ENCODE measurements around the gene CEACAM6.

CEACAM6 gene

DNA sequence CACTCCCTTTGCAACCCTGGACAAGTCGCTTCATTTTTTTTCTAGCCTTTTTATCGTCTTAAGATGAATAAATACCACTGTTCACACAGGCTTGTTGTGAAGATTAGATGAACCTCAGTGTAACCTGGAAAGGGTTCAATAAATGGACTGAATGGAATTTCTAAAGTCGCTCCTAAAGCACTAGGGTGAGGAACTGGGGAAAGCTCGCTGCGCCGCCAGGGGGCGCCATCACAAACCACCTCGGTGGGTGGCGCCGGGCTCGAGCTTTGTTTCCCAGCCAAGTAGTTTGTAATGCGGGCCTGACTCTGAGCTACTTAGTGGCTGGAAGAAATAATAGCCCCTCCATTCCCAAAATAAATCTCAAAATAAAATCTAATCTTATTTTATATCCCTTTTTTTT lies 2.2 kb upstream of the CEACAM6 start:
- TF ChIP-seq EZH2 (IDR thresholded peaks at IDR 0.05; ENCODE audit: borderline replicate concordance, low read length), result no peak
- TF ChIP-seq, protein P1, sequence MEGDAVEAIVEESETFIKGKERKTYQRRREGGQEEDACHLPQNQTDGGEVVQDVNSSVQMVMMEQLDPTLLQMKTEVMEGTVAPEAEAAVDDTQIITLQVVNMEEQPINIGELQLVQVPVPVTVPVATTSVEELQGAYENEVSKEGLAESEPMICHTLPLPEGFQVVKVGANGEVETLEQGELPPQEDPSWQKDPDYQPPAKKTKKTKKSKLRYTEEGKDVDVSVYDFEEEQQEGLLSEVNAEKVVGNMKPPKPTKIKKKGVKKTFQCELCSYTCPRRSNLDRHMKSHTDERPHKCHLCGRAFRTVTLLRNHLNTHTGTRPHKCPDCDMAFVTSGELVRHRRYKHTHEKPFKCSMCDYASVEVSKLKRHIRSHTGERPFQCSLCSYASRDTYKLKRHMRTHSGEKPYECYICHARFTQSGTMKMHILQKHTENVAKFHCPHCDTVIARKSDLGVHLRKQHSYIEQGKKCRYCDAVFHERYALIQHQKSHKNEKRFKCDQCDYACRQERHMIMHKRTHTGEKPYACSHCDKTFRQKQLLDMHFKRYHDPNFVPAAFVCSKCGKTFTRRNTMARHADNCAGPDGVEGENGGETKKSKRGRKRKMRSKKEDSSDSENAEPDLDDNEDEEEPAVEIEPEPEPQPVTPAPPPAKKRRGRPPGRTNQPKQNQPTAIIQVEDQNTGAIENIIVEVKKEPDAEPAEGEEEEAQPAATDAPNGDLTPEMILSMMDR (IDR thresholded peaks at IDR 0.05; ENCODE audit: low read length), result peak; percentile 77
- no peaks in the 10 kb centered on the region for H3K4me1 ChIP-seq (ENCODE audit: insufficient read depth, low read length, severe bottlenecking)
- H3F3A ChIP-seq (ENCODE audit: insufficient read depth, low read length), result no peaks in the 10 kb centered on the region
- H3K27me3 ChIP-seq (ENCODE audit: insufficient read depth, low read length), result 0 out of 2 replicates have a peak, but pooled peaks cover 6% of the 10 kb centered on the region
- H4K20me1 ChIP-seq (ENCODE audit: insufficient read depth, low read length), result no peaks in the 10 kb centered on the region
- no peaks in the 10 kb centered on the region for H3K9me2 ChIP-seq (ENCODE audit: low read depth, low read length)
- H3K79me2 ChIP-seq (ENCODE audit: insufficient read depth, low read length), result no peaks in the 10 kb centered on the region
- no peak overlapping the region for H2AFZ ChIP-seq (ENCODE audit: low read length)
- H3K4me2 ChIP-seq (ENCODE audit: low read length), result no peak overlapping the region
- no peak overlapping the region for H3K27ac ChIP-seq (ENCODE audit: low read depth, low read length, poor library complexity, severe bottlenecking)
- H3K9ac ChIP-seq (ENCODE audit: low read length), result no peak overlapping the region
- no peak overlapping the region for H3K4me3 ChIP-seq (ENCODE audit: low read depth, low read length, poor library complexity, severe bottlenecking)
- H3K36me3 ChIP-seq (ENCODE audit: insufficient read depth, low read length), result no peaks in the 10 kb centered on the region
- no peaks in the 10 kb centered on the region for H3K9me3 ChIP-seq (ENCODE audit: low read length)

DNA sequence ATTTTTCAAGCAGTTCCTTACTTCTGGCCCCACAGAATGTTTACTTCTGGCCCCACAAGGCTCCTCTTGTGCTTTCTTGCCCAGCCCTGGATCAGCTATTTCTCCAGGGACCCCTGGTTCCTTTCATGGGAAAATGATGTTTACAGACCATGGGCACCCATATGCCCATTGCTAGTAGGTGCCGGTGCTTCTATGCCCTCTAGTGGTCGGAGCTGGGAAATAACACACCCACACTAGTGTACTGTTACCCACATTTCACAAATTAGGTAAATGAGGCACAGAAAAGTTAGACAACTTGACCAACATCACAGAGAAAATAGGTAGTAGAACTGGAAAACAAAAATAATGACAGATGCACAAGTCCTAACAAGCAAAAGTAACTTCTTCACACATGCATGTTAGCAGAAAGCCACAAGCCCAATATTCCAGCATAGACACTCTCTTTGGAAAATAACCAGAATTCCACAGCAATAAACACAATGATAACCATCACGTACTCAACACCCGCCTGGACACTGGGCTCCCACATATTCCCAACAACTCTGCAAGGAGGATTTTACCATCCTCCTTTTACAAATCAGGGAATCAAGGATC lies 1.3 kb upstream of the CEACAM6 start:
- H3K4me3 ChIP-seq (ENCODE audit: low read depth, low read length, poor library complexity, severe bottlenecking), result no peak overlapping the region
- H3K4me1 ChIP-seq (ENCODE audit: insufficient read depth, low read length, severe bottlenecking), result no peaks in the 10 kb centered on the region
- H3K9me3 ChIP-seq (ENCODE audit: low read length), result no peaks in the 10 kb centered on the region
- no peaks in the 10 kb centered on the region for H3K79me2 ChIP-seq (ENCODE audit: insufficient read depth, low read length)
- no peaks in the 10 kb centered on the region for H3K36me3 ChIP-seq (ENCODE audit: insufficient read depth, low read length)
- TF ChIP-seq, protein P1 (IDR thresholded peaks at IDR 0.05; ENCODE audit: low read length), result peak; percentile 78
- TF ChIP-seq EZH2 (IDR thresholded peaks at IDR 0.05; ENCODE audit: borderline replicate concordance, low read length), result no peak
- H3F3A ChIP-seq (ENCODE audit: insufficient read depth, low read length), result no peaks in the 10 kb centered on the region
- no peak overlapping the region for H3K9ac ChIP-seq (ENCODE audit: low read length)
- H3K4me2 ChIP-seq (ENCODE audit: low read length), result no peak overlapping the region
- H2AFZ ChIP-seq (ENCODE audit: low read length), result no peak overlapping the region
- H3K27me3 ChIP-seq (ENCODE audit: insufficient read depth, low read length), result 0 out of 2 replicates have a peak, but pooled peaks cover 6% of the 10 kb centered on the region
- H3K9me2 ChIP-seq (ENCODE audit: low read depth, low read length), result no peaks in the 10 kb centered on the region
- no peaks in the 10 kb centered on the region for H4K20me1 ChIP-seq (ENCODE audit: insufficient read depth, low read length)
- H3K27ac ChIP-seq (ENCODE audit: low read depth, low read length, poor library complexity, severe bottlenecking), result no peak overlapping the region

DNA sequence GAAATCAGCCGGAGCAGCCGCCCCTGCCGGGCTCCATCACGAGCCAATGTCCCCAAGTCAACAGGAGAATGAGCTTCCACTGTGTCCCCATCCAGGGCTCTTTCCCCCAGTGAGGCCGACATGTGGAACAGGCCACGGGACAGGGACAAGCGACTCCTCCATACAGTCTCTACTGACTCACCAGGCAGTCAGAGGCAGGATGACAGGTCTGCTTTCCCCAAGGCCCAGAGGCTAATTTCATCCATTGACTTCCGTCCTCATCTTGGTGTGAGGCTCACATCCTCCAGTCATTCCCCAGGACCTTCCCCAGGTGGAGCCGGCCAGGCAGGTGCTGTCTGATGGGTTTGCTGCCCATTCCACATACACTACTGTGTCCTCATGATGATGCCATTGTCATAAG lies 3.5 kb downstream of the CEACAM6 start:
- no peaks in the 10 kb centered on the region for H3K36me3 ChIP-seq (ENCODE audit: insufficient read depth, low read length)
- no peak overlapping the region for H2AFZ ChIP-seq (ENCODE audit: low read length)
- H3K9me3 ChIP-seq (ENCODE audit: low read length), result no peaks in the 10 kb centered on the region
- H3K4me1 ChIP-seq (ENCODE audit: insufficient read depth, low read length, severe bottlenecking), result no peaks in the 10 kb centered on the region
- TF ChIP-seq EZH2 (IDR thresholded peaks at IDR 0.05; ENCODE audit: borderline replicate concordance, low read length), result no peak
- TF ChIP-seq, protein P1 (IDR thresholded peaks at IDR 0.05; ENCODE audit: low read length), result no peak
- H3K27me3 ChIP-seq (ENCODE audit: insufficient read depth, low read length), result no peaks in the 10 kb centered on the region
- H3K4me2 ChIP-seq (ENCODE audit: low read length), result no peak overlapping the region
- no peaks in the 10 kb centered on the region for H4K20me1 ChIP-seq (ENCODE audit: insufficient read depth, low read length)
- no peak overlapping the region for H3K9ac ChIP-seq (ENCODE audit: low read length)
- no peaks in the 10 kb centered on the region for H3K9me2 ChIP-seq (ENCODE audit: low read depth, low read length)
- no peaks in the 10 kb centered on the region for H3F3A ChIP-seq (ENCODE audit: insufficient read depth, low read length)
- H3K79me2 ChIP-seq (ENCODE audit: insufficient read depth, low read length), result no peaks in the 10 kb centered on the region
- H3K4me3 ChIP-seq (ENCODE audit: low read depth, low read length, poor library complexity, severe bottlenecking), result no peak overlapping the region
- H3K27ac ChIP-seq (ENCODE audit: low read depth, low read length, poor library complexity, severe bottlenecking), result no peak overlapping the region
